ENCODE data around the gene UTP14C.

- TF ChIP-seq CTCF (IDR thresholded peaks at IDR 0.05) = no peak
- no peak for TF ChIP-seq POLR2A (IDR thresholded peaks at IDR 0.05)
Observed at GRCh38 chr13:52034616-52035226, 10.2 kb downstream of the UTP14C start.

Data from body of pancreas (tissue), 4 donors.